K562 (cell line): ENCODE results near the gene MRRF. TPM values are rescaled to one million over a fixed set of nuclear protein-coding genes. Genes with fewer than 3 reads are reported as not detected.

Experiments used
- CEBPG ChIP-seq, 3 experiments: fragments of 200-800 bp in 1 of 3; sonication (Bioruptor generic) in 1 of 3; sonication (generic) in 1 of 3; formaldehyde crosslinking in 1 of 3; IDR thresholded peaks in 2 of 3; conservative IDR thresholded peaks in 1 of 3; 2 replicates each; pipeline versions ENCODE4 v1.6.1 to v1.8.0; 2016 to 2022; ENCODE audit warnings: missing compliant biosample characterization in 2 of 3, missing genetic modification characterization in 2 of 3, mild to moderate bottlenecking in 1 of 3, missing genetic modification reagents in 1 of 3
- DACH1 ChIP-seq: fragments of 450-650 bp; IDR thresholded peaks from 2 replicates; pipeline ENCODE4 v1.6.1; 2018; ENCODE audit not compliant: partially characterized antibody
- ETV1 ChIP-seq: fragments of 450-650 bp; conservative IDR thresholded peaks from 2 replicates; pipeline ENCODE4 v1.6.1; 2016; ENCODE audit warnings: missing genetic modification characterization, control low read depth, low read depth, missing compliant biosample characterization
- ETV5 ChIP-seq: sonication (generic); formaldehyde crosslinking; IDR thresholded peaks from 2 replicates; pipeline ENCODE4 v1.4.0; 2020; ENCODE audit warnings: low read depth, mild to moderate bottlenecking, missing genetic modification reagents
- FUS ChIP-seq: fragments of 200-400 bp; formaldehyde crosslinking; optimal IDR thresholded peaks from 2 replicates; pipeline ENCODE3; 2017; ENCODE audit warnings: low read depth, low read length
- HBP1 ChIP-seq: fragments of 450-650 bp; formaldehyde crosslinking; IDR thresholded peaks from 2 replicates; pipeline ENCODE4 v1.4.0; 2022; ENCODE audit warnings: missing genetic modification characterization
- HEY1 ChIP-seq: fragments of 250-450 bp; sonication (Bioruptor Pico); IDR thresholded peaks from 2 replicates; pipeline ENCODE4 v1.5.0; 2020; ENCODE audit warnings: mild to moderate bottlenecking, moderate library complexity, borderline replicate concordance
- KLF13 ChIP-seq: fragments of 450-650 bp; IDR thresholded peaks from 2 replicates; pipeline ENCODE4 v1.6.1; 2016; ENCODE audit warnings: missing genetic modification characterization, low read depth, mild to moderate bottlenecking, missing compliant biosample characterization, moderate library complexity, borderline replicate concordance
- MBD1 ChIP-seq: fragments of 250-450 bp; sonication (Bioruptor Pico); IDR thresholded peaks from 2 replicates; pipeline ENCODE4 v1.8.0; 2022; ENCODE audit warnings: inconsistent platforms
- MCM3 ChIP-seq: fragments of 450-650 bp; IDR thresholded peaks from 2 replicates; pipeline ENCODE4 v1.6.1; 2016
- MCM5 ChIP-seq: fragments of 450-650 bp; IDR thresholded peaks from 2 replicates; pipeline ENCODE4 v1.6.1; 2016; ENCODE audit warnings: low read depth
- MTA3 ChIP-seq: fragments of 450-650 bp; formaldehyde crosslinking; IDR thresholded peaks from 2 replicates; pipeline ENCODE4 v1.6.1; 2017; ENCODE audit warnings: mild to moderate bottlenecking, borderline replicate concordance
- MYBL2 ChIP-seq, 2 experiments: fragments of 450-650 bp in 1 of 2; sonication (generic) in 1 of 2; formaldehyde crosslinking in 1 of 2; IDR thresholded peaks; 2 replicates each; pipeline versions ENCODE4 v1.6.1 to v1.8.1; 2017 to 2022; ENCODE audit warnings: borderline replicate concordance in 1 of 2, inconsistent platforms in 1 of 2, low read depth in 1 of 2, mild to moderate bottlenecking in 1 of 2, missing genetic modification reagents in 1 of 2, moderate library complexity in 1 of 2
- MYNN ChIP-seq, 2 experiments: sonication (generic); formaldehyde crosslinking in 1 of 2; IDR thresholded peaks; 2 replicates each; pipeline versions ENCODE4 v1.5.0 to v1.6.1; 2016 to 2020; ENCODE audit warnings: antibody characterized with exemption in 1 of 2, missing genetic modification reagents in 1 of 2
- RFX5 ChIP-seq: IDR thresholded peaks from 2 replicates; pipeline ENCODE4 v1.6.1; 2011; ENCODE audit warnings: low read depth, mild to moderate bottlenecking, improper control_type of control experiment, low read length
- SIN3B ChIP-seq: fragments of 450-650 bp; IDR thresholded peaks from 2 replicates; pipeline ENCODE4 v1.6.1; 2017; ENCODE audit warnings: low read depth, mild to moderate bottlenecking, moderate library complexity
- SMAD2 ChIP-seq: fragments of 150-350 bp; IDR thresholded peaks from 2 replicates; pipeline ENCODE4 v1.6.1; 2014; ENCODE audit warnings: low read depth, mild to moderate bottlenecking, low read length
- TAF15 ChIP-seq: fragments of 200-400 bp; formaldehyde crosslinking; IDR thresholded peaks from 2 replicates; pipeline ENCODE4 v1.6.1; 2017; ENCODE audit warnings: mild to moderate bottlenecking, low read depth, low read length, moderate library complexity
- WHSC1 ChIP-seq: IDR thresholded peaks from one replicate; pipeline ENCODE4 v1.6.1; 2012; ENCODE audit warnings: low read length, control low read depth, inconsistent platforms
- XRCC3 ChIP-seq: fragments of 450-650 bp; IDR thresholded peaks from 2 replicates; pipeline ENCODE4 v1.6.1; 2017; ENCODE audit warnings: mild to moderate bottlenecking, moderate library complexity
- YY1 ChIP-seq, 3 experiments: IDR thresholded peaks; 2 replicates each; pipeline ENCODE4 v1.6.1; 2011; ENCODE audit warnings: low read length in 2 of 3, mild to moderate bottlenecking in 2 of 3, moderate library complexity in 2 of 3, borderline replicate concordance in 1 of 3, control low read depth in 1 of 3, low read depth in 1 of 3; ENCODE audit not compliant: insufficient read depth in 3 of 3, insufficient replicate concordance in 2 of 3, control insufficient read depth in 1 of 3, insufficient read length in 1 of 3; ENCODE audit errors: extremely low read depth in 1 of 3
- ZC3H4 ChIP-seq: sonication (generic); formaldehyde crosslinking; IDR thresholded peaks from 2 replicates; pipeline ENCODE4 v1.9.0; 2021; ENCODE audit warnings: missing genetic modification reagents, borderline replicate concordance
- ZEB2 ChIP-seq: fragments of 450-650 bp; IDR thresholded peaks from 2 replicates; pipeline ENCODE4 v1.6.1; 2016
- ZNF449 ChIP-seq: fragments of 250-450 bp; sonication (Bioruptor Pico); IDR thresholded peaks from 2 replicates; pipeline ENCODE4 v1.8.0; 2022; ENCODE audit warnings: moderate library complexity, mild to moderate bottlenecking, inconsistent platforms
- ZNF717 ChIP-seq: fragments of 250-450 bp; sonication (Bioruptor Pico); IDR thresholded peaks from 2 replicates; pipeline ENCODE4 v1.5.0; 2021
- ZZZ3 ChIP-seq: fragments of 450-650 bp; IDR thresholded peaks from 2 replicates; pipeline ENCODE4 v1.6.1; 2016; ENCODE audit warnings: antibody characterized with exemption, mild to moderate bottlenecking, moderate library complexity
- polyA plus RNA-seq, 8 experiments: library from polyadenylated mRNA; depleted of rRNA in 4 of 8; stranded (reverse) in 5 of 8; unstranded in 3 of 8; fragments of >200 nt; fragmentation: Nextera tagmentation in 2 of 8; fragmentation: Illumina TruSeq in 1 of 8; extraction: Ambion mirVana in 2 of 8; extraction: Trizol in 1 of 8; gene quantifications; 2 replicates each; pipeline versions ENCODE4 v1.2.1 to v1.2.3, GENCODE V29; 2011 to 2014; ENCODE audit warnings: inconsistent platforms in 1 of 8, missing spikeins in 1 of 8
- total RNA-seq, 7 experiments: library from RNA; depleted of rRNA in 6 of 7; stranded (reverse); fragments of >200 nt in 6 of 7; fragmentation: Illumina TruSeq in 2 of 7; extraction: Trizol in 2 of 7; gene quantifications; 2 replicates each; pipeline versions ENCODE4 v1.2.1 to v1.2.3, GENCODE V29; 2011 to 2021; ENCODE audit warnings: low replicate concordance in 1 of 7

Gene MRRF
- total and polyA plus RNA-seq, 9 of the 15 experiments (the other 6 are each of a cell fraction or from before 2014, with no cell fraction given) = 55.0 to 105 (median 81.2) TPM

- no peak for TF ChIP-seq ZNF449 (CRISPR knock-in tag)
- no peak for TF ChIP-seq SMAD2
- no peak for TF ChIP-seq TAF15
- no peak for TF ChIP-seq WHSC1
- no peak for TF ChIP-seq ZC3H4 (CRISPR knock-in tag)
- no peak for TF ChIP-seq ZNF717 (CRISPR knock-in tag)
- no peak for TF ChIP-seq MBD1 (CRISPR knock-in tag)
- TF ChIP-seq ZZZ3 = no peak
- peak; percentile 94 for TF ChIP-seq MYNN (IDR thresholded peaks at IDR 0.05)
- no peak for TF ChIP-seq MYNN (CRISPR knock-in tag; IDR thresholded peaks at IDR 0.05)
- no peak for TF ChIP-seq MYBL2 (IDR thresholded peaks at IDR 0.05; ENCODE audit: low read depth)
- TF ChIP-seq MYBL2 (CRISPR knock-in tag; IDR thresholded peaks at IDR 0.05; ENCODE audit: borderline replicate concordance) = no peak
- no peak for TF ChIP-seq SIN3B
- TF ChIP-seq XRCC3 = no peak
- no peak for TF ChIP-seq HBP1 (CRISPR knock-in tag)
- peak; percentile 61; the same call in 1 of the 2 replicates for TF ChIP-seq MTA3
- no peak for TF ChIP-seq FUS
- TF ChIP-seq ETV5 (CRISPR knock-in tag) = no peak
- no peak for TF ChIP-seq CEBPG (CRISPR knock-in tag; IDR thresholded peaks at IDR 0.05)
- no peak for TF ChIP-seq CEBPG (tag; conservative IDR thresholded peaks at IDR 0.05 in 1 of 2, IDR thresholded peaks at IDR 0.05 in 1 of 2)
- TF ChIP-seq KLF13 (tag) = no peak
- no peak for TF ChIP-seq ZEB2
- TF ChIP-seq DACH1 = peak; percentile 46
- no peak for TF ChIP-seq MCM5
- no peak for TF ChIP-seq MCM3
- TF ChIP-seq RFX5 = no peak
- TF ChIP-seq YY1 (IDR thresholded peaks at IDR 0.05; ENCODE audit: borderline replicate concordance in 1 of 3, control insufficient read depth in 1 of 3, extremely low read depth in 1 of 3, insufficient read depth in 3 of 3, insufficient read length in 1 of 3, insufficient replicate concordance in 2 of 3, low read depth in 1 of 3, low read length in 2 of 3) = no peak
- TF ChIP-seq ETV1 (tag) = peak; percentile 76
- TF ChIP-seq HEY1 (CRISPR knock-in tag) = no peak
These were observed 67.4 kb downstream of the MRRF start (continued) for GRCh38 chr9:122332083-122332482.
